ENCODE results near the gene GASK1A. TPM values are rescaled to one million over a fixed set of nuclear protein-coding genes. Genes with fewer than 3 reads are reported as not detected.

Gene GASK1A
- total RNA-seq, 1 experiment from 2014 or later, result 5.4 TPM

DNA sequence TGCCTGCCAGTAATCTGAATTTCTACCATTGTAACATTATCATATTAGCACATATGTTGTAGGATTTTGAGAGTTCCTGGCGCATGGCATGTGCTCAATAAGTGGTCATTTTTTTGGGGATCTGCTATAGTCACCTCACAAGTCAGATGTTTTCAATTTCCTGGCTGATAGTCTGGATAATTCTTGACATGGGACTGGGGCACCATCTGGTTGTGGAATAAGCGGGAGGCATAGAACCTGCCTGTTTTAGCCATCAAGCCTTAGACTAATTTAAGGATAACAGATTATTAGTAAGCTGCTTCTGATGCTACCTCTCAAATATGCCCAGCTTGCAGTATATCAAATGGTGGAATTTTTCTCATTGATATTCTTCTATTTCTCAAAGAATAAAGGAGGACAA is 39.1 kb downstream of the GASK1A start:
- no peak overlapping the region for H2BK120ac ChIP-seq (ENCODE audit: low read depth, low read length, poor library complexity, severe bottlenecking)
- no peak overlapping the region for H4K5ac ChIP-seq (ENCODE audit: insufficient read length, low read depth, low read length)
- H3K4ac ChIP-seq (ENCODE audit: low read depth, low read length), result no peak overlapping the region
- DNase-seq, result no peak
- H3K27ac ChIP-seq (ENCODE audit: insufficient read length, low read depth, low read length), result no peak overlapping the region
- no peaks in the 10 kb centered on the region for H3K23me2 ChIP-seq (ENCODE audit: insufficient read length, low read depth, low read length, poor library complexity, severe bottlenecking)
- no peak overlapping the region for H2BK15ac ChIP-seq (ENCODE audit: low read depth, low read length)
- no peak overlapping the region for H2BK12ac ChIP-seq (ENCODE audit: insufficient read length, low read depth, low read length)
- no peak overlapping the region for H3K14ac ChIP-seq (ENCODE audit: insufficient read depth, low read length)
- H3K79me2 ChIP-seq (ENCODE audit: insufficient read depth, low read length), result no peaks in the 10 kb centered on the region
- peaks cover 0 to 2% of the 10 kb centered on the region in 2 experiments; a peak in 2 of 5 replicates for H3K9me3 Mint-ChIP-seq
- H3K9ac ChIP-seq (ENCODE audit: extremely low read depth, insufficient read length, low read length), result no peak overlapping the region
- WGBS (ENCODE audit: extremely low coverage, insufficient read length, low lambda C conversion rate), result no CpG with 5 or more reads among the region's 2 CpGs
- no peak overlapping the region for H2AFZ ChIP-seq (ENCODE audit: low read length)
- TF ChIP-seq, protein P1, sequence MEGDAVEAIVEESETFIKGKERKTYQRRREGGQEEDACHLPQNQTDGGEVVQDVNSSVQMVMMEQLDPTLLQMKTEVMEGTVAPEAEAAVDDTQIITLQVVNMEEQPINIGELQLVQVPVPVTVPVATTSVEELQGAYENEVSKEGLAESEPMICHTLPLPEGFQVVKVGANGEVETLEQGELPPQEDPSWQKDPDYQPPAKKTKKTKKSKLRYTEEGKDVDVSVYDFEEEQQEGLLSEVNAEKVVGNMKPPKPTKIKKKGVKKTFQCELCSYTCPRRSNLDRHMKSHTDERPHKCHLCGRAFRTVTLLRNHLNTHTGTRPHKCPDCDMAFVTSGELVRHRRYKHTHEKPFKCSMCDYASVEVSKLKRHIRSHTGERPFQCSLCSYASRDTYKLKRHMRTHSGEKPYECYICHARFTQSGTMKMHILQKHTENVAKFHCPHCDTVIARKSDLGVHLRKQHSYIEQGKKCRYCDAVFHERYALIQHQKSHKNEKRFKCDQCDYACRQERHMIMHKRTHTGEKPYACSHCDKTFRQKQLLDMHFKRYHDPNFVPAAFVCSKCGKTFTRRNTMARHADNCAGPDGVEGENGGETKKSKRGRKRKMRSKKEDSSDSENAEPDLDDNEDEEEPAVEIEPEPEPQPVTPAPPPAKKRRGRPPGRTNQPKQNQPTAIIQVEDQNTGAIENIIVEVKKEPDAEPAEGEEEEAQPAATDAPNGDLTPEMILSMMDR (conservative IDR thresholded peaks at IDR 0.05), result no peak
- H3K27me3 ChIP-seq (ENCODE audit: insufficient read depth, low read length), result no peaks in the 10 kb centered on the region
- no peak overlapping the region for H2BK20ac ChIP-seq (ENCODE audit: low read depth, low read length, poor library complexity, severe bottlenecking)
- no peak overlapping the region for H3K23ac ChIP-seq (ENCODE audit: insufficient read length, low read depth, low read length)
- H3K4me1 Mint-ChIP-seq, result peaks cover 4% of the 10 kb centered on the region in 2 experiments
- H3K27ac Mint-ChIP-seq, result no peak overlapping the region
- H3K36me3 Mint-ChIP-seq (ENCODE audit: insufficient read depth in 1 of 3, low read depth in 3 of 3), result peaks cover 0 to 2% (median 0%) of the 10 kb centered on the region in 3 experiments; a peak in 1 of 7 replicates
- H2AK5ac ChIP-seq (ENCODE audit: insufficient read length, low read length), result no peak overlapping the region
- H4K8ac ChIP-seq (replicated peaks; ENCODE audit: insufficient read length, low read depth, low read length), result no peak overlapping the region
- no peaks in the 10 kb centered on the region for H4K20me1 ChIP-seq (ENCODE audit: control insufficient read depth, insufficient read depth, insufficient read length)
- H4K91ac ChIP-seq (ENCODE audit: insufficient read length, low read depth, low read length), result no peak overlapping the region
- no peak overlapping the region for H3K56ac ChIP-seq (ENCODE audit: insufficient read length, low read depth, low read length)
- no peak overlapping the region for H3K4me3 Mint-ChIP-seq
- peaks cover 2% of the 10 kb centered on the region; the same call in 1 of the 2 replicates for H3K27me3 Mint-ChIP-seq (ENCODE audit: low read depth)
- no peaks in the 10 kb centered on the region for H3K79me1 ChIP-seq (ENCODE audit: insufficient read depth, low read depth, low read length, poor library complexity, severe bottlenecking)
- H3T11ph ChIP-seq (ENCODE audit: low read length), result no peak overlapping the region
- H2BK5ac ChIP-seq (ENCODE audit: insufficient read length, low read length), result no peak overlapping the region
- H3K4me2 ChIP-seq (ENCODE audit: insufficient read depth, insufficient read length, low read length), result no peak overlapping the region
- no peak overlapping the region for H3K18ac ChIP-seq (ENCODE audit: insufficient read length, low read depth, low read length)
- peaks cover 3% of the 10 kb centered on the region; the same call in 1 of the 2 replicates for H3K4me1 ChIP-seq (ENCODE audit: insufficient read depth, low read length)
- H3K9me3 ChIP-seq (ENCODE audit: control insufficient read depth, low read depth, low read length), result no peaks in the 10 kb centered on the region

All from H9 (cell line).